Thoracic aorta (tissue), 2 donors: ENCODE results near the gene RNF125. TPM values are rescaled to one million over a fixed set of nuclear protein-coding genes. Genes with fewer than 3 reads are reported as not detected.
"Not testable (repeated sequence)": the region's sequence is repeated elsewhere in the genome, so short reads cannot be mapped to it uniquely, and the experiment has no call there.

Experiments
- ATAC-seq: fragments of 150-250 bp; one replicate; pipeline ENCODE4 v1.8.0; 2017; ENCODE audit warnings: low read depth; ENCODE audit not compliant: insufficient number of reproducible peaks, low FRiP score
- DNase-seq: peaks from one replicate; pipeline ENCODE4 v3.0.0-alpha.2; 2020; ENCODE audit warnings: low spot score
- H3K27ac ChIP-seq, 2 donors: fragments of 200-600 bp; sonication (generic); 1 replicate in 1 of 2; 2 replicates in 1 of 2; pipeline ENCODE4 v1.5.1; 2016; ENCODE audit warnings: mild to moderate bottlenecking in 2 of 2, moderate library complexity in 2 of 2
- H3K27me3 ChIP-seq: fragments of 200-600 bp; sonication (generic); replicated peaks from 2 replicates; pipeline ENCODE4 v1.6.0; 2016; ENCODE audit warnings: mild to moderate bottlenecking; ENCODE audit not compliant: insufficient read depth
- H3K36me3 ChIP-seq: fragments of 200-600 bp; sonication (generic); one replicate; pipeline ENCODE4 v1.5.1; 2016
- H3K4me1 ChIP-seq, 2 donors: fragments of 200-600 bp; sonication (generic); 1 replicate in 1 of 2; 2 replicates in 1 of 2; pipeline versions ENCODE4 v1.5.1 to v1.6.0; 2016; ENCODE audit warnings: low read depth in 2 of 2, mild to moderate bottlenecking in 1 of 2; ENCODE audit not compliant: control insufficient read depth in 1 of 2
- H3K4me3 ChIP-seq: fragments of 200-600 bp; sonication (generic); 2 replicates; pipeline ENCODE4 v1.5.1; 2016; ENCODE audit warnings: mild to moderate bottlenecking
- H3K9me3 ChIP-seq: fragments of 200-600 bp; sonication (generic); 2 replicates; pipeline ENCODE4 v1.5.1; 2016
- total RNA-seq, 2 donors: library from RNA; depleted of rRNA; stranded (reverse); fragments of >200 nt; gene quantifications; one replicate each; pipeline versions ENCODE4 v1.1.0 to v1.2.3, GENCODE V29; 2016
- TF ChIP-seq, protein P1 (sequence below): fragments of 200-600 bp; sonication (generic); IDR thresholded peaks from one replicate; pipeline ENCODE4 v1.5.1; 2019; ENCODE audit warnings: antibody characterized with exemption

Gene RNF125
- total RNA-seq, 2 donors from 2014 or later, result 2.2 to 4.6 TPM

- H3K9me3 ChIP-seq, result no peaks in the 10 kb centered on the region
- no peak overlapping the region for H3K27ac ChIP-seq
- DNase-seq, result no peak
- H3K27me3 ChIP-seq, result no peaks in the 10 kb centered on the region
- ATAC-seq, result no peak
- no peaks in the 10 kb centered on the region for H3K36me3 ChIP-seq
- no peak overlapping the region for H3K4me3 ChIP-seq
- TF ChIP-seq, protein P1, sequence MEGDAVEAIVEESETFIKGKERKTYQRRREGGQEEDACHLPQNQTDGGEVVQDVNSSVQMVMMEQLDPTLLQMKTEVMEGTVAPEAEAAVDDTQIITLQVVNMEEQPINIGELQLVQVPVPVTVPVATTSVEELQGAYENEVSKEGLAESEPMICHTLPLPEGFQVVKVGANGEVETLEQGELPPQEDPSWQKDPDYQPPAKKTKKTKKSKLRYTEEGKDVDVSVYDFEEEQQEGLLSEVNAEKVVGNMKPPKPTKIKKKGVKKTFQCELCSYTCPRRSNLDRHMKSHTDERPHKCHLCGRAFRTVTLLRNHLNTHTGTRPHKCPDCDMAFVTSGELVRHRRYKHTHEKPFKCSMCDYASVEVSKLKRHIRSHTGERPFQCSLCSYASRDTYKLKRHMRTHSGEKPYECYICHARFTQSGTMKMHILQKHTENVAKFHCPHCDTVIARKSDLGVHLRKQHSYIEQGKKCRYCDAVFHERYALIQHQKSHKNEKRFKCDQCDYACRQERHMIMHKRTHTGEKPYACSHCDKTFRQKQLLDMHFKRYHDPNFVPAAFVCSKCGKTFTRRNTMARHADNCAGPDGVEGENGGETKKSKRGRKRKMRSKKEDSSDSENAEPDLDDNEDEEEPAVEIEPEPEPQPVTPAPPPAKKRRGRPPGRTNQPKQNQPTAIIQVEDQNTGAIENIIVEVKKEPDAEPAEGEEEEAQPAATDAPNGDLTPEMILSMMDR, result no peak
- no peaks in the 10 kb centered on the region for H3K4me1 ChIP-seq
Observed at GRCh38 chr18:32078845-32079244, 60.2 kb downstream of the RNF125 start.

- no peak for DNase-seq
- Histone ChIP-seq H3K9me3 (no peaks in the 10 kb centered on the region), H3K4me1 (no peaks in the 10 kb centered on the region), H3K27ac (no peak overlapping the region), H3K36me3 (no peaks in the 10 kb centered on the region), H3K27me3 (no peaks in the 10 kb centered on the region), H3K4me3 (no peak overlapping the region)
- no peak for ATAC-seq
- TF ChIP-seq, protein P1, result no peak
Observed at GRCh38 chr18:32081881-32082280, 63.3 kb downstream of the RNF125 start.

DNA sequence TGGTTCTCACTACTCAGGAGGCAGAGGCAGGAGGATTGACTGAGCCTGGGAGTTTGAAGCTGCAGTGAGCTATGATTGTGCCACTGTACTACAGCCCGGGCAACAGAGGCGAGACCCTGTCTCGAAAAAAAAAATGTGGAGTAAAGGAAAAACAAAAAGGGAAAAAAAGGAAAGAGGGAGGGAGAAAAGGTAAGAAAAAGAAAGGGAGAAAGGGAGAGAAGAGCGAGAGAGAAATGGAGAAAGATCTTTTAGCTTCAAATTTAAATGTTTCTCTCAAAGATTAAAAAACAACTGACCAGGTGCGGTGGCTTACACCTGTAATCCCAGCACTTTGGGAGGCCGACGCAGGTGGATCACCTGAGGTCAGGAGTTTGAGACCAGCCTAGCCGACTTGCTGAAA lies 65.2 kb downstream of the RNF125 start:
- no peak overlapping the region for H3K27ac ChIP-seq
- no peaks in the 10 kb centered on the region for H3K4me1 ChIP-seq
- H3K36me3 ChIP-seq, result no peaks in the 10 kb centered on the region
- DNase-seq, result no peak
- TF ChIP-seq, protein P1, result no peak
- H3K27me3 ChIP-seq, result no peaks in the 10 kb centered on the region
- H3K4me3 ChIP-seq, result no peak overlapping the region
- no peaks in the 10 kb centered on the region for H3K9me3 ChIP-seq
- no peak for ATAC-seq

DNA sequence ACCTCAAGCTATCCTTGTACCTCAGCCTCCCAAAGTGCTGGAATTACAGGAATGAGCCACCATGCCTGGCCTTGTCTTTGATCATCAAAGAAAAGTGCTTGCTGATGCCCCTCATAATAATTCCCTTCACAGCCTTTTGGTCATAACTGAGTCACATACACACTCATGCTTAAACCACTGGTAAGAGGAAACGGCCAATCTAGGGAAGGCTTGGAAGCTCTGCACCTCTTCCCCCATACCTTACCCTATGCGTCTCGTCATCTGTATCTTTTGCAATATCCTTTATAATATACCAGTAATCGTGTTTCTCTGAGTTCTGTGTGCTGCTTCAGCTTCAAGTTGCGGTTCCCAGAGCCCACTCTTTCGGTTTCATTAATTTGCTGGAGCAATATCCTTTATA lies 68.3 kb downstream of the RNF125 start:
- Histone ChIP-seq H3K27me3 (no peaks in the 10 kb centered on the region), H3K9me3 (no peaks in the 10 kb centered on the region), H3K4me1 (no peaks in the 10 kb centered on the region), H3K36me3 (no peaks in the 10 kb centered on the region), H3K27ac (no peak overlapping the region), H3K4me3 (no peak overlapping the region)
- ATAC-seq (no peak), DNase-seq (no peak)
- TF ChIP-seq, protein P1, result no peak

- not testable (repeated sequence) for DNase-seq, H3K4me3 ChIP-seq, H3K36me3 ChIP-seq, ATAC-seq, H3K9me3 ChIP-seq, H3K27me3 ChIP-seq, H3K27ac ChIP-seq
- peaks cover 11 to 17% of the 10 kb centered on the region in 2 donors for H3K4me1 ChIP-seq
Observed at GRCh38 chr18:32090831-32091230, 72.2 kb downstream of the RNF125 start.

DNA sequence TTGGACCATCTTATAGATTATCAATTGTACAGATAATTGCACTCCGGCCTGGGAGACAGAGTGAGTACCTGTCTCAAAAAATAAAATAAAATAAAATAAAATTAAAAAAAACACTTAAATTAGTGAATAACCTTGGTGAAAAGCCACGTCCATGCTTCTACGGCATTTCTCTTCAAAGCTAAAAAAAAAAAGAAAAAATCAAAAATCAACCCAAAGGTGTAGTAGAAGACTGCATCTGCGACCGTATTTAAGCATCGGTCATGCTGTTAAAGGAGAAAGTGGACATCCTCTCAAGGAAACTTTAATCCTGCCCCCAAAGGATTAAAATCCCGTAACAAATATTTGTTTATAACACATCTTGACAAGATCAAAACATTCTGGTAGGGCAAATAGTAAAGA lies 72.7 kb downstream of the RNF125 start:
- Histone ChIP-seq H3K27me3 (no peaks in the 10 kb centered on the region), H3K36me3 (no peaks in the 10 kb centered on the region), H3K4me1 (peaks cover 11 to 17% of the 10 kb centered on the region in 2 donors), H3K4me3 (peak overlapping the region; percentile 95), H3K9me3 (no peaks in the 10 kb centered on the region), H3K27ac (peak overlapping the region; percentile 99 to 100)
- TF ChIP-seq, protein P1, result no peak
- ATAC-seq, result peak; percentile 0
- DNase-seq, result no peak
